ENCODE results near the gene RPH3AL.

DNA sequence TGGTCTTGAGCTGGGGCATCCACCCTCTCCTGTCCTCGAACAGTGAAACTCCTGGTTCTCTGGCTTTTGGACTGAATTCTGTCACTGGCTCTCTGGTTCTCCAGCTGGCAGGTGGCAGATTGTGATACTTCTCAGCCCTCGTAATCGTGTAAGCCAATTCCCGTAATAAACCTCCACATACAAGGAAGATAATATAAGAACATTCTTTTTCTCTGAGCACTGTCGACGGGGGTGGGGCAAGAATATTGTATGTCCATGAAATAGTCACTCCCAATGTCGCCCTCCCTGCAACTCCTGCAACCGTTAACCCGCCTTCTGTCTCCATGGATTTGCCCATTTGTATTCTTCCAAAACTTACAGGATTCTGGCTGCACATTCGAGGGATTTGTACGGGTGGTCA lies 39.2 kb upstream of the RPH3AL start:
- TF ChIP-seq CTCF (conservative IDR thresholded peaks at IDR 0.05) (no peak), EZH2 (IDR thresholded peaks at IDR 0.05; ENCODE audit: low read depth) (no peak)
